T follicular helper cell (primary cell): ENCODE measurements around the gene CATSPERD.

Experiments
- DNase-seq: peaks from one replicate; pipeline ENCODE4 v3.0.0-alpha.2; 2020; ENCODE audit warnings: low read depth

CATSPERD gene

GRCh38 chr19:5827342-5827890 is 107.0 kb downstream of the CATSPERD start:
- DNase-seq: no peak

GRCh38 chr19:5827891-5828660 is 107.6 kb downstream of the CATSPERD start:
- DNase-seq: peak; percentile 87
